ENCODE results near the gene SYNGAP1.

Gene SYNGAP1

GRCh38 chr6:33443619-33444504 lies 24.0 kb downstream of the SYNGAP1 start:
- TF ChIP-seq, protein P1, sequence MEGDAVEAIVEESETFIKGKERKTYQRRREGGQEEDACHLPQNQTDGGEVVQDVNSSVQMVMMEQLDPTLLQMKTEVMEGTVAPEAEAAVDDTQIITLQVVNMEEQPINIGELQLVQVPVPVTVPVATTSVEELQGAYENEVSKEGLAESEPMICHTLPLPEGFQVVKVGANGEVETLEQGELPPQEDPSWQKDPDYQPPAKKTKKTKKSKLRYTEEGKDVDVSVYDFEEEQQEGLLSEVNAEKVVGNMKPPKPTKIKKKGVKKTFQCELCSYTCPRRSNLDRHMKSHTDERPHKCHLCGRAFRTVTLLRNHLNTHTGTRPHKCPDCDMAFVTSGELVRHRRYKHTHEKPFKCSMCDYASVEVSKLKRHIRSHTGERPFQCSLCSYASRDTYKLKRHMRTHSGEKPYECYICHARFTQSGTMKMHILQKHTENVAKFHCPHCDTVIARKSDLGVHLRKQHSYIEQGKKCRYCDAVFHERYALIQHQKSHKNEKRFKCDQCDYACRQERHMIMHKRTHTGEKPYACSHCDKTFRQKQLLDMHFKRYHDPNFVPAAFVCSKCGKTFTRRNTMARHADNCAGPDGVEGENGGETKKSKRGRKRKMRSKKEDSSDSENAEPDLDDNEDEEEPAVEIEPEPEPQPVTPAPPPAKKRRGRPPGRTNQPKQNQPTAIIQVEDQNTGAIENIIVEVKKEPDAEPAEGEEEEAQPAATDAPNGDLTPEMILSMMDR (IDR thresholded peaks at IDR 0.05; ENCODE audit: low read depth, low read length), result no peak
- no peak for DNase-seq (ENCODE audit: extremely low read depth, low read depth)

DNA sequence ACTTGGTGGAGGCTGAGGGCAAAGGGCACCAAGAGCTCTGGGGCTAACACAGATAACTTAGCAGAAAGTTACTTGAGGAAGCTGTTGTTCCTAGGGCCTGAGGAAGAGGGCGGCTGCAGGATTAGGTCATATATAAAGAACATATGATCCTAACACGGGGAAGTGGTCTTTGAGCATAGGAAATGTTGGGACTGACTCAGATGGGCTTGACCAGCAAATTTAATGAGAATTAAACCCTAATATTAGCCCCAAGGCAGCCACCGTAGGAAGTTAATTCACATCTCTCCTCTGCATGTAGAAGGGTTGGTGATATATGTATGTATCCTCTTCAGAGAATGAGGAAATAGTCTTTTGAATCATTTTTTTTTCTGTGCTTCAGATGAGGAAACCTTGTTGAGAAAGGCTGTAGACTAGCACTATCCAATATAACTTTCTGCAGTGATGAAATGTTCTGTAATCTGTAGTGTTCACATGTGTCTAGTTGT lies 25.3 kb downstream of the SYNGAP1 start:
- TF ChIP-seq, protein P1 (IDR thresholded peaks at IDR 0.05; ENCODE audit: low read depth, low read length), result no peak
- DNase-seq (ENCODE audit: extremely low read depth, low read depth), result no peak

DNA sequence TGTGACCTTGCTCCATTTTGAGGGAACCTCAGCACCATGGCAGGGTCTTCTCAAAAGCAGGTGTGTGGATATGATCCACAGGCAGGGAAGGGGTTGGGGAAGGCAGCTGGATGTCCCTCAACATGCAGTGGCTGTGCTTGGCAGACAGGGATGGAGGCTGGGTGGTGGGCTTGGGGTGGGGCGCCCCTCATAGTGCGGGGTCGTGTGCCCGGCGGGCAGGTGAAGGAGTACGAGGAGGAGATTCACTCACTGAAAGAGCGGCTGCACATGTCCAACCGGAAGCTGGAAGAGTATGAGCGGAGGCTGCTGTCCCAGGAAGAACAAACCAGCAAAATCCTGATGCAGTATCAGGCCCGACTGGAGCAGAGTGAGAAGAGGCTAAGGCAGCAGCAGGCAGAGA lies 26.5 kb downstream of the SYNGAP1 start:
- DNase-seq (ENCODE audit: extremely low read depth, low read depth), result no peak
- TF ChIP-seq, protein P1 (IDR thresholded peaks at IDR 0.05; ENCODE audit: low read depth, low read length), result no peak

- no peak for DNase-seq (ENCODE audit: extremely low read depth, low read depth)
- TF ChIP-seq, protein P1 (IDR thresholded peaks at IDR 0.05; ENCODE audit: low read depth, low read length), result no peak
Measured at GRCh38 chr6:33450434-33450833, 30.6 kb downstream of the SYNGAP1 start.

DNA sequence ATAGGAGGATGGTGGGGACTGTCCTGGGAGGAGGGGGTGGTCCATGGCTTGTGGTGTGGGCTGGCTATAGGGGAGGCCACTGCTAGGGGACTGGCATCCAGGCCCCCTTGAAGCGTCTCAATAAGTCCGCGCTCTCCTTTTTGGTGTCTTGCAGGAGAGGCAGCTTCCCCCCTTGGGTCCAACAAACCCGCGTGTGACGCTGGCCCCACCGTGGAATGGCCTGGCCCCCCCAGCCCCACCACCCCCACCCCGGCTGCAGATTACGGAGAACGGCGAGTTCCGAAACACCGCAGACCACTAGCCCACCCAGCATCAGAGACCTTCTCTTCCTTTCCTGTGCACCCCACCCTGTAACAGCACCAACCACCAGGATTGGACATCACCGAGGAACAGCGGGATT lies 31.7 kb downstream of the SYNGAP1 start:
- TF ChIP-seq, protein P1 (IDR thresholded peaks at IDR 0.05; ENCODE audit: low read depth, low read length), result no peak
- DNase-seq (ENCODE audit: extremely low read depth, low read depth), result no peak

- no peak for DNase-seq (ENCODE audit: extremely low read depth, low read depth)
- TF ChIP-seq, protein P1 (IDR thresholded peaks at IDR 0.05; ENCODE audit: low read depth, low read length), result no peak
Measured at GRCh38 chr6:33452496-33452895, 32.6 kb downstream of the SYNGAP1 start.

GRCh38 chr6:33453393-33454008 lies 33.6 kb downstream of the SYNGAP1 start:
- TF ChIP-seq, protein P1 (IDR thresholded peaks at IDR 0.05; ENCODE audit: low read depth, low read length), result no peak
- no peak for DNase-seq (ENCODE audit: extremely low read depth, low read depth)

All from AG09319 (cell line).